CD14-positive monocyte (primary cell): ENCODE measurements around the gene RIMBP3B. TPM values are rescaled to one million over a fixed set of nuclear protein-coding genes. Genes with fewer than 3 reads are reported as not detected.

Source experiments
- polyA plus RNA-seq, 3 donors: library from polyadenylated mRNA; depleted of rRNA in 1 of 3; unstranded in 2 of 3; stranded (reverse) in 1 of 3; fragments of 300-500 nt in 2 of 3; fragments of >200 nt in 1 of 3; fragmentation: Illumina TruSeq in 2 of 3; gene quantifications; 1 replicate in 2 of 3; 2 replicates in 1 of 3; pipeline ENCODE4 v1.2.3, GENCODE V29; 2012 to 2021
- small RNA-seq: library from RNA; depleted of rRNA; stranded (forward); fragments of <200 nt; gene quantifications from one replicate; pipeline ENCODE3, GENCODE V24; 2012; ENCODE audit warnings: low read depth; ENCODE audit not compliant: insufficient read length

The RIMBP3B gene
- polyA plus RNA-seq, 3 donors, result 0.09 to 0.17 TPM; not detected in 1

Small RNAs within 50 kb of the gene (small RNA-seq; reads per million reads assigned to genes)
- gene RF00492 (not detected), gene RN7SKP63 (not detected)

Other genes starting within 250 kb of the RIMBP3B start
- 1 to 10 TPM in 1 of 3 donors, under 1 TPM in 2; 0.34 to 3.9 (median 0.36) TPM for gene HIC2, start 33.6 kb downstream of the RIMBP3B start, polyA plus RNA-seq
- gene TMEM191C, start 83.6 kb downstream of the RIMBP3B start, polyA plus RNA-seq, result 1 to 10 TPM; 1.6 to 4.5 (median 4.0) TPM
- gene RIMBP3C, start 167.7 kb downstream of the RIMBP3B start, polyA plus RNA-seq, result under 1 TPM; 0.05 to 0.11 (median 0.08) TPM
- 10 to 100 TPM; 19.6 to 88.9 (median 69.6) TPM for gene UBE2L3, start 184.0 kb downstream of the RIMBP3B start, polyA plus RNA-seq
- 10 to 100 TPM; 26.5 to 32.9 (median 26.7) TPM for gene YDJC, start 246.3 kb downstream of the RIMBP3B start, polyA plus RNA-seq
- gene CCDC116, start 249.0 kb downstream of the RIMBP3B start, polyA plus RNA-seq, result under 1 TPM in 1 of 3 donors, not detected in 2; 0.21 TPM